GM12873 (cell line): ENCODE measurements around the gene KRTAP1-1.

ENCODE experiments used
- CTCF ChIP-seq: IDR thresholded peaks from 2 replicates; pipeline ENCODE4 v1.5.1; 2012; ENCODE audit warnings: low read depth, mild to moderate bottlenecking, moderate library complexity, low read length, control low read depth; ENCODE audit not compliant: insufficient read depth; ENCODE audit errors: missing control alignments

KRTAP1-1 gene

GRCh38 chr17:40993839-40994238, 47.4 kb downstream of the KRTAP1-1 start, which contains the start of gene KRTAP3-3:
Gene KRTAP3-3, minus strand, starts transcription at chr17:40994164. Its CDS starts 67 bp downstream, at chr17:40994097.
- no peak for TF ChIP-seq CTCF

GRCh38 chr17:40993084-40993483, 48.2 kb downstream of the KRTAP1-1 start:
- TF ChIP-seq CTCF: no peak

GRCh38 chr17:40992666-40993065, 48.6 kb downstream of the KRTAP1-1 start:
- TF ChIP-seq CTCF: no peak
